ENCODE measurements around the gene DPP7. TPM values are rescaled to one million over a fixed set of nuclear protein-coding genes. Genes with fewer than 3 reads are reported as not detected.
"Not testable (repeated sequence)": the region's sequence is repeated elsewhere in the genome, so short reads cannot be mapped to it uniquely, and the experiment has no call there.

The DPP7 gene
- polyA plus RNA-seq, 3 donors, result 15.2 to 30.6 (median 24.7) TPM

DNA sequence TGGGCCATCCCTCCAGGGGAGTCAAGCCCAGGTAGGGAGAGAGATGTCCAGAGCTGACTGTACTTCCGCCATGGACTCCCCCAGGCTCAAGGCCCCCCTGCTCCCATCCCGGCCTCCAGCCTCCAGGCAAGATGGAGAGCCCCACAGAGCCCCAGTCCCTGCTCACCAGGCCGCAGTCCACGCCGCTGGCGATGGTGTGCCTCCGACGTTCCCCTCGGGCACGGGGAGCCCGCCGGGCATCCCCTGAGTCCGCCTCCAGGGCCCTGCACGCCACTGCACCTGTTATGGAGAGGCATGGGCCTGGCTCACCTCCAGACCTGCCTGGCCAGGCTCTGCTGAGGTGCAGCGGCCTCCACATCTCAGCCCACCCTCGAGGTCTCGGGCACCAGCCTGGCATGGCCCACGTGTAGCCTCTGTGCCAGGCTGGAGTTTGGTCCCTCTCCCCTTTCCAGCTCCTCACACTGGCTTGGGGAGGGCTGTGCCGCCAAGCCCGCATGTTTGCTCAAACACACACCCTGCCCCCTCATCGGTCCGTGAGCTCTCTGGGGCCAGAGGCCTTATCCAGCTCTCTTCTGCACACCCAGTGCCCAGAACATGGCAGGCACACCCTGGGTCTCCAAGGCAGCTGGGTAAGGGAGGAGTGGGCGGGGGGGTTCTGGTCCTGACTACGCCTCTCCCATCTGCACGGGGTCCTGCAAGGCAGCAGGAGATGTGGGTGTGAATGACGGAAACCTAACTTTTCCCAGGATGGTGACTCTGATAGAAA, 48.3 kb downstream of the DPP7 start:
- DNase-seq (ENCODE audit: extremely low read depth in 1 of 11, low read depth in 9 of 11, low spot score in 4 of 11), result no peak

DNA sequence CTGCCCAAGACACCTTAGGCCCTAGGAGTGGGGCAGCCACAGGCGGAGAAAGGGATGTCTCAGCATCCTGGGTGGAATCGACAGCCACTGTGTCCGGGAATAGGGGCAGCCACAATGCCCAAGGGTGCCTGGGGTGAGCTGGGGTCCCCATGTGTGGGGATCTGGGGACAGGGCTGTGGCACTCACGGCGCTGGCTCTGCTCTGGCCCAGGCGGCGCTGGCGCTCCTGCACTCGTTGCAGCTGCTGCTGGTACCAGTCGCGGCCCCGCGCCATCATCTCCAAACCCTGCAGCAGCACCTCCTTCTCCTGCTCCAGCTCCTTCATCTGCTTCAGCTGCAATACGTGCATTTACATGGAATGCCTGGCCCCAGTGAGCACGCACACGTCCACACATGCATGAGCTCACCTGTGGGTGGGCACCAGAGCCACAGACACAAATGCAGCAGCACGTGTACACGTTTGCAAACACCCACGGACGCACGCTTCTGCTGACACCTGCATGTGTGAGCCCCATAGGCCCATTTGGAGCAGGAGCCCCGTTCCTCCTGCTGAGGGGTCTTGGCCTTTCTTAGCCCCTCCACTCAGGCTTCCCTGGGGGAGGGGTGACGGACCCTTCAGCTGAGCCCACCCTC, 49.1 kb downstream of the DPP7 start:
- DNase-seq (ENCODE audit: extremely low read depth in 1 of 11, low read depth in 9 of 11, low spot score in 4 of 11), result no peak

DNA sequence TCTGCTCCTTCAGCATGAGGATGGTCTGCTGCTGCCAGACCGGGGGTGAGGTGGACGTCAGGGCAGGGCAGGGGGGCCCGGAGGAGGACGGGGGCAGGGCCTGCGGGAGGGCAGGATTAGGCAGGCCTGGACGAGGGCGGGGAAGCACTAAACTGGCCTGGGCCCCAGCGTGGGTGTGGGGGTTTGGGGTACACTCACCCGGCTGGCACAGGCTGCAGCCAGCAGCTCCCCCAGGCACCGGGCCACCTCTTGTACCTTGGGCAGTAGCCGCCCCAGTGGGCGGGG, 49.7 kb downstream of the DPP7 start:
- no peak for DNase-seq (ENCODE audit: extremely low read depth in 1 of 11, low read depth in 9 of 11, low spot score in 4 of 11)

DNA sequence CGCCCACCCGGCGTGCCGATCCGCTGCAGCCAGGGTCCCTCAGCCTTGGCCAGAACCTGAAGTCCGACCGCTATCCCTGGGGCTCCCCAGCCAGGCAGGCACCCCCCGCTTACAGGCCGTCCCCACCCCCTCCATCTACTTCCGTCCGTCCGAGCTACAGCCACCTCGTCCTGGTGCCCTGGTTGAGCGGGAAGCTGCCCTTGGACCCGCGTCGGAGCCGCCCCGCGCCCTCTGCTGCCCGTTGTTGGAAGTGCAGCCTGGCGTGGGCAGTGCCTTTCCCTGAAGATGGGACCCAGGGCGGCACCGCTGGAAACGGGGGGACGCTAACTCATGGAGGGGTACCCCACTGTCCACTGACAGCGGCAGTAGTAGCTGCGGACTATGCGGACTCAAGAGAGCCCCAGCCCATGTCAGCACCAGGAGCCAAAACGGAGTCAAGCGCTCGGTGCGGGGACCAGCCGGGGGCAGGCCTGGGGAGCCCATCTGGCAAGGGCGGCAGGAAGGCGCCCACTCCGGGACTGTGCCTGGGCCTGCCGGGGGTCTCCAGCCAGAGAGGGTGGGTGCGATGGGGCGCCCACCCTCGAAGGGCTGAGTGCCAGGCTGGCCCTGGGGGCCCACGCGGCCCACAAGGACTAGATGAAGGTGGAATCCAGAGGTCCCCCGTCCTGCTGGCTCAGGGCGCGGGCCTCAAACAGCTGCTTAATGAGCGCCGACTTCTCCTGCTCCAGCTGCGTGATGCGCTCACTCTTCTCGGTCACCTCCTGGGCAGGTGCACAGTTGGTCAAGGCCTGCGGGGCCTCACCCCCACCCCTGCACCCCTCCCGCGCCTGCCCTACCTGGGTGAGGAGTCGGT, 50.3 kb downstream of the DPP7 start:
- DNase-seq (ENCODE audit: extremely low read depth in 1 of 11, low read depth in 9 of 11, low spot score in 4 of 11), result no peak

DNA sequence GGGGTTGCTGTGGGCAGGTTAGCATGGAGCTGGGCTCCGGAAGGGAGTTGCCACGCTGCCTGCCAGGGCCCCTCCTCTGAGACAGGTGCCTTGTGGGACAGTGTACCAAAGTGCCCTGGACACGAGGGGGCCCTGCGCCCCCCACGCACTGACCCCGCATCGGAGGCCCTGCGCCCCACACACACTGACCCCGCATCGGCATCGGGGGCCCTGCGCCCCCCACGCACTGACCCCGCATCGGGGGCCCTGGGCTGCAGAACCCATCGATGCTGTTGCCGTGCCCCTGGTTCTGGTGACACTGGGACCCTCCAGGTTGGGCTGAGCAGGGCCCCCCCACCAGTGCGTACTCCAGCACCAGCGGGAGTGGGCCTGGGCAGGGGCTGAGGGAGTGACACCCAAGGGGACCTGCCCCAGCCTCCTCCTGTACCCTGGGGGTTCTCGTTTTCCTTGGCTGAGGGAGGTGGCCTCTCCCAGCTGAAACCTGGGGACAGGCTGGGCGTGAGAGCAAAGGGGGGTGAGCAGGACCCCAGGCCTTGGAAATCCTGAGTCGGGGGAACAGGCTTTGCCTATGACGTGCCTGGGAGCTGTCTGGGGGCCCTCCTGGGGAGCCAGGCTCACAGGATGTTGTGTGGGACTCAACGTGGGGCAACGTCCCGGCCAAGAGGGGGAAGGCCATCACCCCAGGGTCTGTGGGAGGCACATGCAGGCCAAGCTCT, 51.1 kb downstream of the DPP7 start:
- no peak for DNase-seq (ENCODE audit: extremely low read depth in 1 of 11, low read depth in 9 of 11, low spot score in 4 of 11)

DNA sequence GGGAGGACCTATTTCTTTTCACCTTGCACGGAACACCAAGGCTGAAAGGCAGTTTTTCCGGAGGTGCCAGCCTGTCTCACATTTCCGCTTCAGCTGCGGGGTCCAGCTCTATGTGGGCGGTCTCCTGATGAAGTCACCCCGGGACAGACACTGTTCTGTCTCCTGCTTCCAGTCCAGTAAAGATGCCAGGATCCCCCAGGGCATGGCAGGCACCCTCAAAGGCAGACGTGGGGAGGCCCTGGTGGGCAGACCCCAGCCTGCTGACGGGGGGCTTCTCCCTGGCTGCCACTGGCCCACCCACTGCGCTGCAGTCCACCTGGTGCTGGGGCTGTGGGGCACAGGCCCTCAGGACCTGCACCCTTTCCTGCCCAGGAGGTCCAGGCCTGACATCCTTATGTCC, 51.7 kb downstream of the DPP7 start:
- not testable (repeated sequence) for DNase-seq (ENCODE audit: extremely low read depth in 1 of 11, low read depth in 9 of 11, low spot score in 4 of 11)

DNA sequence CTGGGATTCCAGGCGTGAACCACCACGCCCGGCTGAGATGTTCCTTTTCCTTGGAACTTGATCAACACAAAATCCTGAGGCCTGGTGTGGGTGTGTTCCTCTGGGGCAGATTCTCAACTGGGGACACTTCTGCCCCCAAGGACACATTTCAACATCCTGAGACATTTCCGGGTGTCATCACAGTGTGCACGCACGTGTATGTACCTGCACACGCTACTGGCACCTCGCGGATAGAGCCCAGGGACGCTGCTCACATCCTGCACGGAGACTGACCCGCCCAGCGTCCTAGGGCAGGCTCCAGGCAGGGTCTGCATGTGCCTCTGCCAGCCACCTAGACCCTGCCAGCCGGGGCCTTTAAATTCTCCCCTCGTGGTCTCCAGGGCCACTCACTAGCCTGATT, 52.1 kb downstream of the DPP7 start:
- DNase-seq (ENCODE audit: extremely low read depth in 1 of 11, low read depth in 9 of 11, low spot score in 4 of 11), result no peak

Other genes starting within 250 kb of the DPP7 start
- gene EDF1, start 248.4 kb downstream of the DPP7 start, polyA plus RNA-seq (ENCODE audit: insufficient read length in 3 of 3), result 100 to 1,000 TPM; 322 to 427 (median 394) TPM
- 10 to 100 TPM; 10.2 to 15.9 (median 14.7) TPM for gene TRAF2, start 228.2 kb downstream of the DPP7 start, polyA plus RNA-seq (ENCODE audit: insufficient read length in 3 of 3)
- gene FBXW5, start 170.0 kb downstream of the DPP7 start, polyA plus RNA-seq (ENCODE audit: insufficient read length in 3 of 3), result 10 to 100 TPM; 33.7 to 58.7 (median 54.3) TPM
- gene C8G, start 169.5 kb downstream of the DPP7 start, polyA plus RNA-seq (ENCODE audit: insufficient read length in 3 of 3), result 1 to 10 TPM in 1 of 3 donors, under 1 TPM in 2; 0.44 to 1.4 (median 0.57) TPM
- gene LCN12, start 162.5 kb downstream of the DPP7 start, polyA plus RNA-seq (ENCODE audit: insufficient read length in 3 of 3), result 10 to 100 TPM; 17.8 to 47.3 (median 24.5) TPM
- 100 to 1,000 TPM in 1 of 3 donors, 10 to 100 TPM in 2; 42.1 to 113 (median 66.3) TPM for gene PTGDS, start 137.2 kb downstream of the DPP7 start, polyA plus RNA-seq (ENCODE audit: insufficient read length in 3 of 3)
- gene LCNL1, start 131.7 kb downstream of the DPP7 start, polyA plus RNA-seq (ENCODE audit: insufficient read length in 3 of 3), result under 1 TPM; 0.14 to 0.40 (median 0.39) TPM
- 10 to 100 TPM; 23.7 to 40.2 (median 39.3) TPM for gene PAXX, start 122.3 kb downstream of the DPP7 start, polyA plus RNA-seq (ENCODE audit: insufficient read length in 3 of 3)
- gene CLIC3, start 118.2 kb downstream of the DPP7 start, polyA plus RNA-seq (ENCODE audit: insufficient read length in 3 of 3), result under 1 TPM; 0.37 to 0.75 (median 0.39) TPM
- 10 to 100 TPM; 43.4 to 66.6 (median 61.6) TPM for gene ABCA2, start 86.5 kb downstream of the DPP7 start, polyA plus RNA-seq (ENCODE audit: insufficient read length in 3 of 3)
- gene FUT7, start 82.6 kb downstream of the DPP7 start, polyA plus RNA-seq (ENCODE audit: insufficient read length in 3 of 3), result under 1 TPM; 0.07 to 0.15 (median 0.12) TPM
- 10 to 100 TPM; 12.9 to 38.4 (median 31.5) TPM for gene NPDC1, start 68.6 kb downstream of the DPP7 start, polyA plus RNA-seq (ENCODE audit: insufficient read length in 3 of 3)
- gene ENTPD2, start 60.7 kb downstream of the DPP7 start, polyA plus RNA-seq (ENCODE audit: insufficient read length in 3 of 3), result 1 to 10 TPM; 4.3 to 5.3 (median 4.7) TPM
- 1 to 10 TPM; 6.6 to 9.2 (median 6.8) TPM for gene SAPCD2, start 44.2 kb downstream of the DPP7 start, polyA plus RNA-seq (ENCODE audit: insufficient read length in 3 of 3)
- gene UAP1L1, start 37.2 kb downstream of the DPP7 start, polyA plus RNA-seq (ENCODE audit: insufficient read length in 3 of 3), result 1 to 10 TPM; 4.9 to 9.2 (median 5.7) TPM
- gene MAN1B1, start 27.7 kb downstream of the DPP7 start, polyA plus RNA-seq (ENCODE audit: insufficient read length in 3 of 3), result 10 to 100 TPM; 46.1 to 62.1 (median 55.3) TPM
- under 1 TPM in 1 of 3 donors, not detected in 2; 0.34 TPM for gene GRIN1, start 24.4 kb upstream of the DPP7 start, polyA plus RNA-seq (ENCODE audit: insufficient read length in 3 of 3)
- gene LRRC26, start 55.3 kb upstream of the DPP7 start, polyA plus RNA-seq (ENCODE audit: insufficient read length in 3 of 3), result under 1 TPM in 1 of 3 donors, not detected in 2; 0.14 TPM
- not detected for gene TMEM210, start 57.3 kb upstream of the DPP7 start, polyA plus RNA-seq (ENCODE audit: insufficient read length in 3 of 3)
- 10 to 100 TPM; 35.5 to 56.7 (median 49.2) TPM for gene ANAPC2, start 73.8 kb upstream of the DPP7 start, polyA plus RNA-seq (ENCODE audit: insufficient read length in 3 of 3)
- 10 to 100 TPM; 36.9 to 62.9 (median 49.8) TPM for gene SSNA1, start 73.9 kb upstream of the DPP7 start, polyA plus RNA-seq (ENCODE audit: insufficient read length in 3 of 3)
- gene TPRN, start 86.0 kb upstream of the DPP7 start, polyA plus RNA-seq (ENCODE audit: insufficient read length in 3 of 3), result 10 to 100 TPM; 14.8 to 17.3 (median 16.4) TPM
- gene TMEM203, start 90.9 kb upstream of the DPP7 start, polyA plus RNA-seq (ENCODE audit: insufficient read length in 3 of 3), result 10 to 100 TPM; 40.2 to 46.4 (median 42.7) TPM
- 10 to 100 TPM in 2 of 3 donors, 1 to 10 TPM in 1; 8.2 to 15.1 (median 14.2) TPM for gene NDOR1, start 91.0 kb upstream of the DPP7 start, polyA plus RNA-seq (ENCODE audit: insufficient read length in 3 of 3)
- gene RNF208, start 107.5 kb upstream of the DPP7 start, polyA plus RNA-seq (ENCODE audit: insufficient read length in 3 of 3), result 10 to 100 TPM in 2 of 3 donors, 1 to 10 TPM in 1; 6.0 to 13.3 (median 13.2) TPM
- gene CYSRT1, start 110.4 kb upstream of the DPP7 start, polyA plus RNA-seq (ENCODE audit: insufficient read length in 3 of 3), result 10 to 100 TPM in 2 of 3 donors, 1 to 10 TPM in 1; 8.5 to 13.9 (median 12.8) TPM
- 10 to 100 TPM in 2 of 3 donors, 1 to 10 TPM in 1; 7.9 to 15.2 (median 12.0) TPM for gene RNF224, start 112.8 kb upstream of the DPP7 start, polyA plus RNA-seq (ENCODE audit: insufficient read length in 3 of 3)
- gene SLC34A3, start 116.2 kb upstream of the DPP7 start, polyA plus RNA-seq (ENCODE audit: insufficient read length in 3 of 3), result 10 to 100 TPM in 2 of 3 donors, 1 to 10 TPM in 1; 5.0 to 13.8 (median 11.6) TPM
- gene TUBB4B, start 126.6 kb upstream of the DPP7 start, polyA plus RNA-seq (ENCODE audit: insufficient read length in 3 of 3), result 100 to 1,000 TPM; 331 to 492 (median 358) TPM
- 1 to 10 TPM; 2.2 to 4.2 (median 2.6) TPM for gene STPG3, start 136.6 kb upstream of the DPP7 start, polyA plus RNA-seq (ENCODE audit: insufficient read length in 3 of 3)
- gene NELFB, start 140.6 kb upstream of the DPP7 start, polyA plus RNA-seq (ENCODE audit: insufficient read length in 3 of 3), result 10 to 100 TPM; 49.8 to 62.2 (median 55.2) TPM
- gene TOR4A, start 163.0 kb upstream of the DPP7 start, polyA plus RNA-seq (ENCODE audit: insufficient read length in 3 of 3), result 1 to 10 TPM; 4.4 to 8.9 (median 6.3) TPM
- 1 to 10 TPM; 6.8 to 9.0 (median 7.7) TPM for gene NRARP, start 187.5 kb upstream of the DPP7 start, polyA plus RNA-seq (ENCODE audit: insufficient read length in 3 of 3)